ENCODE data around the gene MYO9B. TPM values are rescaled to one million over a fixed set of nuclear protein-coding genes. Genes with fewer than 3 reads are reported as not detected.

Gene MYO9B
- total RNA-seq, 1 donor from 2014 or later = 94.3 TPM

DNA sequence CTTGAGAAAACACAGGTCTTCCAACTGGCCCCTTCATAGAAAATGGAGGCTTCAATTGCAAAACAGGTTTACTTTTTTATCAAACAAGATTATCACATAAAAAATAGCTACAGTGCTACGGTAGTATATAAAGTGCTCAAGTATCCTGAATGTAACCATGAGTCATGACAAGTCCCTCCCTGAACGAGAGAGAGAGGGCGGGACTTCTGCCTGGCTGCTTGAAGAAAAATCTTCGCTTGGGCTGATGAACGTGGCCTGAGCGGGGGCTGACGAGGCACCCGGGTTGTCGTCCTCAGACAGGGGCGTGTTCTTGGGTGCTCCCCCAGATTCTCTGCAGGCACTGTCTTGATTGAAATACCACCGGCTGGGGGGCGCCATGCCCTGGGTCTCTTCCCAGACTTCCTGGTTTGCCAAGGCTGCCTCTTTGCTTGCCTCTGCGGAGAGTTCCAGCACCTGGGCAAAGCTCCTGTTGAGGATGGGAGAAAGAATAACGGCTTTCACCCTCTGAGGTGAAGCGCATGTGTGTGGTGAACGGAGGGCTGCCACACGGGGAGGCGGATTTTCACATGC is 25.8 kb upstream of the MYO9B start:
- peaks cover 9% of the 10 kb centered on the region for H3K36me3 Mint-ChIP-seq (ENCODE audit: unreplicated experiment)
- TF ChIP-seq, protein P1, sequence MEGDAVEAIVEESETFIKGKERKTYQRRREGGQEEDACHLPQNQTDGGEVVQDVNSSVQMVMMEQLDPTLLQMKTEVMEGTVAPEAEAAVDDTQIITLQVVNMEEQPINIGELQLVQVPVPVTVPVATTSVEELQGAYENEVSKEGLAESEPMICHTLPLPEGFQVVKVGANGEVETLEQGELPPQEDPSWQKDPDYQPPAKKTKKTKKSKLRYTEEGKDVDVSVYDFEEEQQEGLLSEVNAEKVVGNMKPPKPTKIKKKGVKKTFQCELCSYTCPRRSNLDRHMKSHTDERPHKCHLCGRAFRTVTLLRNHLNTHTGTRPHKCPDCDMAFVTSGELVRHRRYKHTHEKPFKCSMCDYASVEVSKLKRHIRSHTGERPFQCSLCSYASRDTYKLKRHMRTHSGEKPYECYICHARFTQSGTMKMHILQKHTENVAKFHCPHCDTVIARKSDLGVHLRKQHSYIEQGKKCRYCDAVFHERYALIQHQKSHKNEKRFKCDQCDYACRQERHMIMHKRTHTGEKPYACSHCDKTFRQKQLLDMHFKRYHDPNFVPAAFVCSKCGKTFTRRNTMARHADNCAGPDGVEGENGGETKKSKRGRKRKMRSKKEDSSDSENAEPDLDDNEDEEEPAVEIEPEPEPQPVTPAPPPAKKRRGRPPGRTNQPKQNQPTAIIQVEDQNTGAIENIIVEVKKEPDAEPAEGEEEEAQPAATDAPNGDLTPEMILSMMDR (IDR thresholded peaks at IDR 0.05) = no peak
- H3K9me3 Mint-ChIP-seq (ENCODE audit: unreplicated experiment) = no peaks in the 10 kb centered on the region
- no peak overlapping the region for H3K27ac Mint-ChIP-seq (ENCODE audit: unreplicated experiment)
- no peaks in the 10 kb centered on the region for H3K27me3 Mint-ChIP-seq (ENCODE audit: unreplicated experiment)
- DNase-seq (ENCODE audit: extremely low spot score, unreplicated experiment) = no peak
- H3K4me3 Mint-ChIP-seq (ENCODE audit: unreplicated experiment) = no peak overlapping the region
- H3K4me1 Mint-ChIP-seq (ENCODE audit: unreplicated experiment) = peaks cover 32% of the 10 kb centered on the region

DNA sequence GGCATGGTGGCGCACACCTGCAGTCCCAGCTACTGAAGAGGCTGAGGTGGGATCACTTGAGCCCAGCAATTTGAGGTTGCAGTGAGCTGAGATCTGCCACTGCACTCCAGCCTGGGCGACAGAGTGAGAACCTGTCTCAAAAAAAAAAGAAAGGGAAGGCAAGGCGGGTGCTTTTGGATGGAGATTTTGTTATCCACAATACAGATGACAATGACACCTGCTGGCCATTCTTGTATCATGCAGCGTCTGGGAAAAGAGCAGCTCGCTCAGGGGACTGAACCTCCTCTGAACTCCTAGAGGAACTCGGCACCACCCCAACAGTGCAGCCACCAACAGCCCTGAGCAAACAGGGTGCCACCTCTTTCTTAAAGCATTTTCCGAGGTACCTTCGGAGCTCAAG is 23.1 kb upstream of the MYO9B start:
- Mint-ChIP-seq H3K4me3 (ENCODE audit: unreplicated experiment) (no peak overlapping the region), H3K36me3 (ENCODE audit: unreplicated experiment) (peaks cover 9% of the 10 kb centered on the region), H3K9me3 (ENCODE audit: unreplicated experiment) (no peaks in the 10 kb centered on the region), H3K4me1 (ENCODE audit: unreplicated experiment) (peaks cover 20% of the 10 kb centered on the region), H3K27me3 (ENCODE audit: unreplicated experiment) (no peaks in the 10 kb centered on the region), H3K27ac (ENCODE audit: unreplicated experiment) (no peak overlapping the region)
- no peak for DNase-seq (ENCODE audit: extremely low spot score, unreplicated experiment)
- TF ChIP-seq, protein P1 (IDR thresholded peaks at IDR 0.05) = peak; percentile 78

- Mint-ChIP-seq H3K27ac (ENCODE audit: unreplicated experiment) (no peak overlapping the region), H3K36me3 (ENCODE audit: unreplicated experiment) (peaks cover 17% of the 10 kb centered on the region), H3K4me1 (ENCODE audit: unreplicated experiment) (peaks cover 13% of the 10 kb centered on the region), H3K4me3 (ENCODE audit: unreplicated experiment) (no peak overlapping the region), H3K27me3 (ENCODE audit: unreplicated experiment) (no peaks in the 10 kb centered on the region), H3K9me3 (ENCODE audit: unreplicated experiment) (no peaks in the 10 kb centered on the region)
- TF ChIP-seq, protein P1 (IDR thresholded peaks at IDR 0.05) = no peak
- DNase-seq (ENCODE audit: extremely low spot score, unreplicated experiment) = no peak
These were observed 20.8 kb upstream of the MYO9B start for GRCh38 chr19:17054746-17055145.

DNA sequence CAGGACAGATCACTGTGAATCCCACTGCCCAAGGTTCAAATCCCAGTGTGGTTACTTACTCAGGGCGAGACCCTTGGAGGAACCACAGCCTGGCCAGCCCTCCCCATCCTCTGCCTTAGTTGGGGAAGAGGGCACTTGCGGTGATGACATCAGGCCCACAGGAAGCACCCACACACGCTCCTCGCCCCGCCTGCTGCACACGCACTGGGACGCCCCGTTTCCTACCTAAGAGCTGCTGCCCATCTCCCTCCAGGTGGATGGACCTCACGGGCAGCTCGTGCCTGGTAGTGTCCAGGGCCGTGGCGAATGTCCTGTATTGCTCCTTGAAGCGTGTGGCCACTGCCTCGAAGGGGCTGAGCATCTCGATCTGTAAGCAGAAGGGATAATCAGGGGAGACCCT is 19.9 kb upstream of the MYO9B start:
- peaks cover 13% of the 10 kb centered on the region for H3K36me3 Mint-ChIP-seq (ENCODE audit: unreplicated experiment)
- H3K4me3 Mint-ChIP-seq (ENCODE audit: unreplicated experiment) = no peak overlapping the region
- no peak overlapping the region for H3K27ac Mint-ChIP-seq (ENCODE audit: unreplicated experiment)
- no peaks in the 10 kb centered on the region for H3K27me3 Mint-ChIP-seq (ENCODE audit: unreplicated experiment)
- H3K9me3 Mint-ChIP-seq (ENCODE audit: unreplicated experiment) = no peaks in the 10 kb centered on the region
- no peak for DNase-seq (ENCODE audit: extremely low spot score, unreplicated experiment)
- TF ChIP-seq, protein P1 (IDR thresholded peaks at IDR 0.05) = no peak
- H3K4me1 Mint-ChIP-seq (ENCODE audit: unreplicated experiment) = peaks cover 9% of the 10 kb centered on the region

DNA sequence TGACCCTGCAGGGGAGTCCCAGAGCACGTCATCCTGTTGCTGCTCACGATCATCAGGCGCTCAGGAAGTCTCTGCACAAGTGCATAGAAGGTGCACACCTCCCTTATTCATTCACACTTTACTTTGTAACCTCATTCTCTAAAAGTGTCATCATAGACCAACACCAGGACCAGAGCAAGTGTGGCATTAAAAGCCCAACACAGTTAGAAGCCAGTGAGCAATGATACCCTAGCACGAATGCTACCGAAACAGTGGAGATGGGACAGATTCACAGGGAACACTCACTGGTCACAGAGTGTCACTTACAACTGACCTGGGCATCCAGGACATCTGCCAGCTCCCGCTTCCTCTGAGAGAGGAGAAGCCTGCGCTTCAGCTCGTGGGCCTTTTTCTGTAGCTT is 17.3 kb upstream of the MYO9B start:
- Mint-ChIP-seq H3K9me3 (ENCODE audit: unreplicated experiment) (no peaks in the 10 kb centered on the region), H3K27ac (ENCODE audit: unreplicated experiment) (no peak overlapping the region), H3K4me1 (ENCODE audit: unreplicated experiment) (peaks cover 4% of the 10 kb centered on the region), H3K4me3 (ENCODE audit: unreplicated experiment) (no peak overlapping the region), H3K27me3 (ENCODE audit: unreplicated experiment) (no peaks in the 10 kb centered on the region), H3K36me3 (ENCODE audit: unreplicated experiment) (peaks cover 8% of the 10 kb centered on the region)
- no peak for DNase-seq (ENCODE audit: extremely low spot score, unreplicated experiment)
- TF ChIP-seq, protein P1 (IDR thresholded peaks at IDR 0.05) = no peak
